ENCODE results near the gene RADIL.

The RADIL gene

DNA sequence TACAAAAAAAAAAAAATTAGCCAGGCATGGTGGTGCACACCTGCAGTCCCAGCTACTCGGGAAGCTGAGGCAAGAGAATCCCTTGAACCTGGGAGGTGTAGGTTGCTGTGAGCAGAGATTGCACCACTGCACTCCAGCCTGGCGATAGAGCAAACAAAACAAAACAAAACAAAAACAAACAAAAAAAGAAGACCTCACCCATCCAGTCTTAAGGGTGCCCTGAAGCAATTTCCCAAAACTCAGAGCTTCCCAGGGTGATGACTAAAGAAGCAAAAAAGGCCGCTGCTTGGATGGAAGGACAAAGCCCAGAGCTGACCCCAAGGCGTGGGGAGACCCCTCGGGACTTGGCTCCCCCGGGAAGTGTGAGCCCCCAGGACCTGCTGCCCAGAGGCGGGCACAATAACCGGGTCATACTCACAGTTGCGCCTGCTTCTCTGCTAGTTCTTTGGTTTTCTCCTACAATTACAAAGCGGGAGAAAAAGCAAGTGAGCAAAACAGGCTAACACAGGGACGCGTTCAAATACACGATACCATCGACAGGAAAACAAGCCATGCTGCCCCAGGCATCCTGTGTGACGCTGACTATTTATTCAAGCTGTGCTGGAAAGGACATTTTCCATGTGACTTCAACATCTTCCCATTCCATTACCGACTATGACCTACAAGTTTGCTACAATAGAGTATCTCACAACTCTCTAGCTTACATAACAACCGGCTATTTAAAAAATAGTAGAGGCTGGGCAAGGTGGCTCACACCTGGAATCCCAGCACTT, 51.6 kb downstream of the RADIL start:
- ATAC-seq: no peak

GRCh38 chr7:4830176-4830575, 53.3 kb downstream of the RADIL start:
- ATAC-seq: peak; percentile 41 to 58

DNA sequence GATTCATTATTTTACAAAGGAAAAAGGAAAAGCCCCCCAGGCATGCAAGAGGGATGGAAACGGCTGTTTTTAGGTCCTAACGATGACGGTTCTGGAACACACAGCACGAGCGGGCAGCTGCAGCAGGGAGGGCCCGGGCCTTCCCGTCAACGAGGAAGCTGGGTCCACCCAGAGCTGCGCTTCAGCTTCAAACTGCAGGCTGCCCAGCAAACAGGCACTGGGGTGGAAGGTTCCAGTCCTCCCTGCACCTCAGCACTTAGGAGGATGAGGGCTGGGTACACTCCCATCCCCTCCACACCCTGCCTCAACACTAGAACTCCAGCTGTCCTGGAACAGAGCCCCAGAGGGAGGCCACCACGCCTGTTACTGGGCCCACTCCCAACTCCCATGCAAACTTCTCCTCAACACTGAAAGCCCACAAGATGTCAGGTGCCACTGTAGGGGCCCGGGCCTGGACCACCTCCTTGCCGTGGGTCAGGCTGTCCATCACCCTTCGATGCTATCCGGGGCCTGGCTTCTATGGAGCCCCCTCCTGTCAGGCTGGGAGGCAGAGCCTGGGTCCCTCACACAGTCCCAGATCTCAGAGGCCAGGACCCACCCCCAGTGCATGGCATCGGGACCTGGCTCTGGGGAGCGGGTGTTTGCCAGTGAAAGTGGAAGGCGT, 54.7 kb downstream of the RADIL start:
- ATAC-seq: no peak

- no peak for ATAC-seq
These were observed 58.4 kb downstream of the RADIL start for GRCh38 chr7:4825081-4825480.

DNA sequence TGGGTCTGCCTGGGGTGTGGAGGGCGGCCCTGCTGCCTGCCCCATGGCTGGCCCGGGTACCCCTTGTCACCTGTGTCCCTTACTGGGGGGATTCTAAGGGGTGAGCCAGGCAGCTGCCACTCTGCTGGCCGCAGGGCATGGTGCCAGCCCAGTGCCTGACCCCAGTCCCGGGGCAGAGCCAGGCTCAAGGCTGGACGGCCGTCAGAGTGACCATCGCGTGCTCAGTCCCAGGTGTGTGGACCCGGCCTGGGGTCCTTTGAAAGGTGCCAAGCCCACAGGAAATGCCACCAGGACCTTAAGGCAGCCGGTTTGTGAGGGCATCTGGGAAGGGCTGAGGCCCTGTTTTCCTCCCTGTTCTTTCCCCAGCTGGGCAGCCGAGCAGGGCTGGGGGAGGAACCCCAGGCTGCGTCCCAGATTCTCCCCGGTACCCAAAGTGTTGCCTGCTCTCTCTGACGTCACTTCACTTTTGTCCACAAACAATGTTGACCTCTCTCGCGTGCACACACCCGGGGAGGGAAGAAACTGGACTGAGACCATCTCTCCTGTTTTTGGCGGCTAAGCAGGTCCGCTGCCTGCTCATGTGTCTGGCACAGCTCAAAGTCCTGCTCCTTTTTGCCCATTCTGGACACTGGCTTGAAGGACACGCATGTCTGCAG, 59.3 kb downstream of the RADIL start:
- no peak for ATAC-seq

GRCh38 chr7:4823441-4824119, 59.9 kb downstream of the RADIL start:
- ATAC-seq: no peak

DNA sequence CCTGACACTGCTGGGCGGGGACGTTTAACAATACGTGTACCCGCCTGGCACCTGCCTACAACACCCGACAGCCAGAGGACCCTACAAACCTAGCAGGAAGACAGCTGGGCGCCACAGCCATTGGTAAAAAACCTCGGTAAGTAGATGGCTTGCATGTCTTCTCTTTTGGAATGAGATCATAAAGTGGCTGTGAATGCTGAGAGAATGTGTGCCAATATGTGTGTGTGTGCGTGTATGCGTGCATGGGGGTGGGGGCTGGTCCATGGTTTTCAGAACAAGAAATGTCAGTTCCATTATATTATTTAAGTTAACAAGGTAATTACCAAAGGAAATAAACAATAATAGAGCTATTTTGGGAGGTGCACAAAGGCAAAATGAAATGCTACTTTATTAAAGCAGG, 60.8 kb downstream of the RADIL start:
- ATAC-seq: no peak

GRCh38 chr7:4820967-4821471, 62.5 kb downstream of the RADIL start:
- no peak for ATAC-seq

GRCh38 chr7:4820405-4820966, 63.0 kb downstream of the RADIL start:
- ATAC-seq: no peak

DNA sequence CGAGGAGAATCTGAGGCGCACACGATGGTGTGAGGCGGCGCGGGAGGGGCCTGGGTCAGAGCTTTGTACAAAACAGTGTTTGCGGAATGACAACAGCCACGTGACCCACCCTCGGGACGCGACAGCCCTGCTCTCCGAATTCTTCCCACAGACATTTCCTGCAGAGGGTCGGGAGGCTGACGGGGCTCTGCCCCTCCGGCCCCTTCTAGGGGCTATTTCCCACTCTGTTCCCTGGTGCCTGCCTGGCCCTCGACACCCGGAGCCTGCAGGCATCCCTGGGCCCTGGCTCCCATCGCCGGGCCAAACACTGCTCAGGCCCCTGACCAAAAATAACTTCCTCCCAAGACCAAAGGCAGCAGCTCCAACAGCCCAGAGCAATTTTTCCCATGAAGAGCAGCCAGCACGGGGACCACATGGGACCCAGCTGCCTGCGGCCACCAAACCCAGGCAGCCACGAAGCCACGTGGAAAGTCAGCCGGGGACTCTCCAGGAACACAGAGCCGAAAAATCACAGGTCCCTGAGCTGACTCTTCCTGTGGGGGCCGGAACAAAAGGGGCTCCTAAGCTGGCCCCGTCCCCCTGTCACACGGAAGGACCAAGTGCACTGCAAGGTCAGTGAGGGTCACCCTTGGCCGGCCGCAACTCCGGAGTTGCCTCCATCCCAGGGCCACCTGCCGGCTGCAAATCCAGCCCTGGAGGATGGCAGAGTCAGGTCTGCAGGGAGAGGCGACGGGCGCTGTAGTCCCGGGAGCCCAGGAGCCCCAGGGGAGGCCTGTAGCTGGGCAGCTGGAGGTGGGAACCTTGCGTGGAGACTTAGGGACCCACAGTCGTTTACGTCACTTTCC, 63.7 kb downstream of the RADIL start:
- ATAC-seq: no peak

DNA sequence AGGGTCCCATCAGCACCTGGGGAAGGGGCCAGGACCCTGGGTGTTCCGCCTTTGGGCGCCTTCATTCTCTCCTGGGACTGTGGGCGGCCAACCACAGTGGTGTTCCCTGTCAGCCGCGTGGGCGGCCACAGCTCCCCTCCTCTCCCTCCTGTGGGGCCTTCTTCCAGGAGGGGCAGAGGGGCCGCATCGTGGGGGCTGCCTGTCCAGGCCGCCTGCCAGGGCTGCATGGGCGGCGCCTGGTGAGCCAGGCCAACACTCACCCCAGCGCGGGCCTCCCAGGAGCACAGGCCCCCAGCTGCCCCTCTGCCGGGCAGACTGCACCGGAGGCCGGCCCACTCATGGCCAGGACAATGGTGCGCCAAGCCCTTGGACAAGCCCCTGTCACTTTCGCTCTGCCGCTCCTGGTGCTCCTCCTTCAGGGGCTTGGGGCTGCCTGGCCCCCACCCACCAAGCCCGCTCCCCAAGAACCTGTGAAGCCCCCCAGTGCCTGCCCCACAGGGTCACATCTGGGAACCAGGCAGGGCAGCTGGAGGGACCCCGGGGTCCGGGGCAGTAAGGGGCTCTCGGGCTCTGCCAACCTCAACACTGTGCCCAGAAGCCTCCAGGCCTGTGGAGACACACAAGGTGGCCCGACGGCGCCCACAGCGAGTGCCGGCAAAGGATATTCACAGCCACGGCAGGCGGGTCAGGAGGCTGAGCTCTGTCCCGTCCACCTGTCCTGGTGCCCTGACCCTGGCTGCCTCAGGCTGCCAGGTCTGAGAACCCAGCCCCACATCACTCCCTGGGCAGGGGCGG, 65.3 kb downstream of the RADIL start:
- ATAC-seq: no peak

- no peak for ATAC-seq
These were observed 66.2 kb downstream of the RADIL start for GRCh38 chr7:4817178-4817901.

- no peak for ATAC-seq
These were observed 67.0 kb downstream of the RADIL start for GRCh38 chr7:4816419-4817080.

- ATAC-seq: no peak
These were observed 67.7 kb downstream of the RADIL start for GRCh38 chr7:4815609-4816418.

- ATAC-seq: no peak
These were observed 68.4 kb downstream of the RADIL start for GRCh38 chr7:4815121-4815520.

DNA sequence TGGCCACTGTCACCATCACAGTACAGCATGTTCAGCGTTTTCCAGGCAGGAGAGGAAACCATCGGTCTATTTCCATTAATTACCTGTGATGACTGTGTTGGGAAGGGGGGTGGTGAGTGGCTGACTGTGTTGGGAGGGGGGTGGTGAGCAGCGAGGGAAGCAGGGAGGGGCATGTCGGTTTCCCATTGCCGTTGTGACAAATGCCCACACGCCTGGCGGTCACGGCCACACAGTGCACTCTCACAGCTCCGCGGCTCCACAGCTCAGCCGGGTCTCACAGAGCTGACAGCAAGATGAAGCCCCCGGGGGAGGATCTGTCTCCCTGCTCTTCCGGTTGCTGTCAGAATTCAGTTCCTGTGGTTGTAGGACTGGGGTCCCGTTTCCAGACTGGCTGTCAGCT, 69.1 kb downstream of the RADIL start:
- ATAC-seq: no peak

- no peak for ATAC-seq
These were observed 73.8 kb downstream of the RADIL start for GRCh38 chr7:4809666-4810065.

DNA sequence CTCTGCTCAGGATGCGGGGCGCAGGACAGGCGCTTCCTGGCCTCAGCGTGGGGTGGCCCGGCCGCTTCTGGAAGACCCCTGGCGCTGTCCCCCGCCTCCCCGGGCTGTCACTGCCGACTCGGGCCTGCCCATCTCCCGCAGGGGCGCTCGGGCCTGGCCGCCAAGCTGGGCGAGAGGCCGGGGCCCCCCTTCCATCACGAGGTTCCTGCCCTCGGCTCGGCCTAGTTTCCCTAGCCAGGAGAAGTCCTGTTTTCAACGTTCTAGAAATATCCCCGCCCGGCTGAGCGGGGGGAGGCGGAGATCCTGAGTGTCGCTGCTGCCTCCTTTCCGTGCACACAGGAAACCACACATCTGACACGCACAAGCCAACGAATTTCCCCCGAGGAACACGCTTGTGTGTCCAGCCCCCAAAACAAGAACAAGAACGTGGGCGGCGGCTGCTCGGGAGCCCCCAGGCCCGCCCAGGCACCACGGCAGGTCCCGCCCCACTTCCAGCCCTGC, 74.4 kb downstream of the RADIL start:
- ATAC-seq: peak; percentile 17 to 41

DNA sequence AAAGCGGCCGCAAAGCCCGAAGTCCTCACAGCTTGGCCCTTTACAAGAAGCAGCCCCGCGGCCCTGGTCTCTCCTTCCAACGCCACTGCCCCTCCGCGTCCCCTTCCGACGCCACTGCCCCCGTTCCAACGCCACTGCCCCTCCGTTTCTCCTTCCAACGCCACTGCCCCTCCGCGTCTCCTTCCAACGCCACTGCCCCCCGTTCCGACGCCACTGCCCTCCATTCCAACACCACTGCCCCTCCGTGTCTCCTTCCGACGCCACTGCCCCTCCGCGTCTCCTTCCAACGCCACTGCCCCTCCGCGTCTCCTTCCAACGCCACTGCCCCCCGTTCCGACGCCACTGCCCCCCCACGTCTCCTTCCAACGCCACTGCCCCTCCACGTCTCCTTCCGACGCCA, 75.0 kb downstream of the RADIL start:
- no peak for ATAC-seq
